GM03348 (cell line): ENCODE results near the gene FNIP1.
A peak's percentile ranks its signal among the peaks of the same experiment; 100 is the strongest.
"Not testable (repeated sequence)": the region's sequence is repeated elsewhere in the genome, so short reads cannot be mapped to it uniquely, and the experiment has no call there.

ENCODE experiments used
- DNase-seq: peaks from one replicate; pipeline ENCODE4 v3.0.0; 2012; ENCODE audit warnings: low spot score

FNIP1 gene

GRCh38 chr5:131749723-131750470 is 46.9 kb downstream of the FNIP1 start:
- DNase-seq: no peak

DNA sequence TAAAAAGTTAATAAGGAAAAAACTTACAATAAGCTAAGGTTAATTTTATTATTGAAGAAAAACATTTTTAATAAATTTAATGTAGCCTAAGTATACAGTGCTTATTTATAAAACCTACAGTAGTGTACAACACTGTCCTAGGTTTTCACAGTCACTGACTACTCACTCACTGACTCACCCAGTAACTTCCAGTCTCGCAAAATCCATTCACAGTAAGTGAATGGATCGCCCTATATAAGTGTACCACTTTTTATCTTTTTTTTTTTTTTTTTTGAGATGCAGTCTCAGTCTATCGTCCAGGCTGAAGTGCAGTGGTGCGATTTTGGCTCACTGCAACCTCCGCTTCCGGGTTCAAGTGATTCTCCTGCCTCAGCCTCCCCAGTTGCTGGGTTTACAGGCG is 47.7 kb downstream of the FNIP1 start:
- DNase-seq: no peak

GRCh38 chr5:131747180-131748105 is 49.4 kb downstream of the FNIP1 start:
- DNase-seq: peak; percentile 12

- DNase-seq: no peak
Observed at GRCh38 chr5:131746423-131746822, 50.4 kb downstream of the FNIP1 start.

DNA sequence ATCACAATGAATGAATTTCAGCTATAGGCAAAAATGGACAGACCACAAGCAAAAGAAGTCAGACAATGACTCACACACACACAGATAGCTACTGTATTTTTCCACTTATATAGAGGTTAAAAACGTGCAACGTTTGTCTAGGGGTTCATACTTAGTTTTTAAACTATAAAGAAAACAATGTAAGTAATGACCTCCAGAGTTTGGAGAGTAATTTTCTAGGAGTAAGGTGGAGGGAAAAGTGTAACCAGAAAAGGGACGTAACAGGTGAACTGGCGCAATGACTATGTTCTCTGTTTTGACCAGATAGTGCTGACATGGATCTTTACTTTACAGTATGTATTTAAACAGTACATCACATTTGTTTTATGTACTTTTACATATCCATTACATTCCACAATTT is 51.1 kb downstream of the FNIP1 start:
- no peak for DNase-seq

DNA sequence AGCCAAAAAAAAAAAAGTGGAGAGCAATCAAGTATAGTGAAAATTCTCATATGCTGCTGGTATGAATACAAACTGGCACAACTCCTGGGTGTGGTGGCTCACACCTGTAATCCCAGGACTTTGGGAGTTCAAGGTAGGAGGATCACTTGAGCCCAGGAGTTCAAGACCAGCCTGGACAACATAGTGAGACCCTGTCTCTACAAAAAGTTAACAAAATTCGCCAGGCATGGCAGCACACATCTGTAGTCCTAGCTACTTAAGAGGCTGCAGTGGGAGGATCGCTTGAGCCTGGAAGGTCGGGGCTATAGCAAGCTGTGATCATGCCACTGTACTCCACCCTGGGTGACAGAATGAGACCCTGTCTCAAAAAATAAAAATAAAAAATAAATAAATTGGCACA is 51.7 kb downstream of the FNIP1 start:
- no peak for DNase-seq

DNA sequence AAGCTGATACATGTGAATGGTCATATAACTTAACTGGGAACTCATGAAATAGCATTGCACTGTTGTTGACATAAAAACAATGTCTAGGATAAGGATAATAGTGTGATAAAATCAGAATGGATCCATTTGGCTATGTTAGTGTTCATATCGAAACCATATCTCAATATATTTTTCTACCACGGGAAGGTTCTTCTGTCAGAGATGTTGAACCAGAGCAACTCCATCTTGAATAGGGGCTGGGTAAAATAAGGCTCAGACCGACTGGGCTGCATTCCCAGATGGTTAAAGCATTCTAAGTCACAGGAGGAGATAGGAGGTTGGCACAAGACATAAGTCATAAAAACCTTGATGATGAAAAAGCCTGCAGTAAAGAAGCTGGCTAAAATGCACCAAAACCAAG is 56.3 kb downstream of the FNIP1 start:
- DNase-seq: no peak

DNA sequence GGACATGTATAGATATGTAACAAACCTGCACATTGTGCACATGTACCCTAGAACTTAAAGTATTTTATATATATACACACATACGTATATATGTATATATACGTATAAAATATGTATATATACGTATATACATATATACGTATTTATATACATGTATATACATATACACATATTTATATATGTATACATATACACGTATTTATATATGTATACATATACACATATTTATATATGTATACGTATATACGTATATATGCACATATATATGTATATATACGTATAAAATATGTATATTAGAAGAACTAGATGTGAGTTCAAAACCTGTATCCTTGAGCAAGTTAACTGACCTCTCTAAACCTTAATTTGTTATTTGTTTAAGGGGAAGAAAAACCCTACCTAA is 61.4 kb downstream of the FNIP1 start:
- DNase-seq: no peak

- DNase-seq: not testable (repeated sequence)
Observed at GRCh38 chr5:131734939-131735338, 61.9 kb downstream of the FNIP1 start.

- not testable (repeated sequence) for DNase-seq
Observed at GRCh38 chr5:131729292-131729691, 67.5 kb downstream of the FNIP1 start.

- DNase-seq: not testable (repeated sequence)
Observed at GRCh38 chr5:131724089-131724488, 72.7 kb downstream of the FNIP1 start.

- DNase-seq: no peak
Observed at GRCh38 chr5:131720714-131721113, 76.1 kb downstream of the FNIP1 start.

GRCh38 chr5:131719564-131719963 is 77.3 kb downstream of the FNIP1 start:
- no peak for DNase-seq

DNA sequence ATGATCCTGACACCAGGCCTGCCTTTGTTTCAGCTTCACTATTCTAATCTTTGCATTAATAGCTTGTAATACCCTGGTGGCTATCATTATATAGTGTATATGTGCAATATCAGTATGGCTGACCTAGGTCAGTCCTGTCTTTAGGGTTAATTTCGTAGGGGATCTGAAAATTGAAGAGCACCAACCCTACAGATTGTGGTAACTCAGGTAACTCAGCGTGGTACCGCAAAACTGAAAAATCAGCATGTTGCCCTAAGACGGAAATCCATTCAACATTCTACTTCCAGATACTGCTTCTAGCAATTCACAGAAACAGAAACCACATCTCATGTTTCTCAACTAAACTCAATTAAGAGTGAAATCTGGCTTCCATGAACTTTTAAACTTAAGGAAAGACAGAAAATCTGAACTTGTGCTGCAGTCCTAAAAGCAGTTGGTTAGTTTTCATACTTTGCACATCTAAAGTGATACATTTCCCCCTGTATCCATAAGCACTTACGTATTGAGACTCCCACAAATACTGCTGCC is 78.3 kb downstream of the FNIP1 start:
- DNase-seq: no peak

GRCh38 chr5:131717164-131717563 is 79.7 kb downstream of the FNIP1 start:
- DNase-seq: not testable (repeated sequence)

DNA sequence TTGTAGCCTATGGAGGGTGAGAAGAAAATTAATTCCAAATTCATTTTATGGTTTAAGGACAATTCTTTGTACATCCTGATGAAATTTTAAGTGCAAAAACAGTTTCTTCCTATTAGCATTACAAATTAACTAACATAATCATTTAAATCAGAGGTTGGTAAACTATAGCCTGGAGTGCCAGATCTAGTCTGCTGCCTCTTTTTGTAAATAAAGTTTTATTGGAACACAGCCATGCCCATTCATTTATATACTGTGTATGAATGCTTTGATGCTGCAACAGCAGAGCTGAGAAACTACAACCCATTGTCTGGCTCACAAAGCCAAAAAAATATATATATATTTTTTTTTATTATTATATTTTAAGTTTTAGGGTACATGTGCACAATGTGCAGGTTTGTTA is 80.2 kb downstream of the FNIP1 start:
- DNase-seq: no peak

DNA sequence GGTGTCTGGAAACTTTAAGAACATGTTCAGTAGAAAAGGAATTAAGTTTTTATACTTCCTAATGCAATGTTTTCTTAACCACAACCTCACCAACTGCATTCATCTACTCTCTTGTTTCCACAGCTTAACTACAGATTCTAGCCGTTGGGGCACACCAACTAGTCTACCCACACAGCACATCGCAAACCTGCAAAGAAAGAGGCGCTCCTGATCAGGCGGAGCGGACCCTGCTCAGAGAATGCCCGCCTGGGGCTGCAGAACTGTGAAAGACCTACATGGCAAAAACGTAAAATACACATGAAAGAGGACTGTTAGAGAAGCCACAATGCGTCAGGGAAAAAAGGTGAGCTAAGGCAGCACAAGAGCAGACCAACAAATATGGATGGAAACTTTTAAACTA is 86.4 kb downstream of the FNIP1 start:
- no peak for DNase-seq

DNA sequence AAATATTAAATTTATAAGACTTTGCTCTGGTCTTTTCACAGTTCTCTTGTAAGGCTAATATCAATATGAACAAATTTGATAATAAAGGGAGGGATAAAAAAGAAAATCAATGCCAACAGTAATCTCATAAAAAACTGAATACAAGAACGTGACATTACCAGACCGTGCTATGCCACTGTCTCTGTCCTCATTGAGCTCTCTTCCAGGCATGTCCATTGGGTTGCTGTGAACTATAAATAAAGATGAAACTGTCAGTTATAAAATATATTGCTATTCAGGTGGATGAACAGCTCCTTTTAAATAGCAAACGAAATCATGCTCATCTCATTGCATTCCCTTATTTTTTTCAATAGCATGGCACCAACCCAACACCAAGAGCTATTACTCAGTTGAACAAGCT is 87.8 kb downstream of the FNIP1 start:
- no peak for DNase-seq

GRCh38 chr5:131706281-131706680 is 90.5 kb downstream of the FNIP1 start:
- no peak for DNase-seq

DNA sequence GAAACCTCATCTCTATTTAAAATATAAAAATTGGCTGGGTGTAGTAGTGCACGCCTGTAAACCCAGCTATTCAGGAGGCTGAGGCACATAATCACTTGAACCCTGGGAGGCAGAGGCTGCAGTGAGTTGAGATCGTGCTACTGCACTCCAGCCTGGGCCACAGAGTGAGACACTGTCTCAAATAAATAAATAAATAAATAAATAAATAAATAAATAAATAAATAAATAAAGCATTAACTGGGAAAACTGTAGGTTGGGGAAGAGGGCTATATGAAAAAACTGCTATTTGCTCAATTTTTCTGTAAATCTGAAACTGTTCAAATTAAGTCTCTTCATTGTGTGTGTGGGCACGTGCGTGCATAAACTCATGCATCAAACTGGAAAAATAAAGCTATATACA is 101.9 kb downstream of the FNIP1 start:
- DNase-seq: no peak

DNA sequence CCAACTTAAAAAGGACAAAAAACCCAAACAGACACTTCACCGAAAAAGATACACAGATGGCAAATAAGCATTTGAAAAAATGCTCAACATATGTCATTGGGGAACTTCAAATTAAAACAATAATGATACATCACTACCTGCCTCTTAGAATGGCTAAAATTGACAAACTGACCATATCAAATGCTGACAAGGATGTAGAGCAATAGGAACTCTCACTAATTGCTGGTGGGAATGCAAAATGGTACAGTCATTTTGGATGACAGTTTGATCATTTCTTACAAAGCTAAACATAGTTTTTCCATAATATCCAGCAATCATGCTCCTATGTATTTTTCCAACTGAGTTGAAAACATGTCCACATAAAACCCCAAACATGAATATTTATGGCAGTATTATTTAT is 102.9 kb downstream of the FNIP1 start:
- no peak for DNase-seq

DNA sequence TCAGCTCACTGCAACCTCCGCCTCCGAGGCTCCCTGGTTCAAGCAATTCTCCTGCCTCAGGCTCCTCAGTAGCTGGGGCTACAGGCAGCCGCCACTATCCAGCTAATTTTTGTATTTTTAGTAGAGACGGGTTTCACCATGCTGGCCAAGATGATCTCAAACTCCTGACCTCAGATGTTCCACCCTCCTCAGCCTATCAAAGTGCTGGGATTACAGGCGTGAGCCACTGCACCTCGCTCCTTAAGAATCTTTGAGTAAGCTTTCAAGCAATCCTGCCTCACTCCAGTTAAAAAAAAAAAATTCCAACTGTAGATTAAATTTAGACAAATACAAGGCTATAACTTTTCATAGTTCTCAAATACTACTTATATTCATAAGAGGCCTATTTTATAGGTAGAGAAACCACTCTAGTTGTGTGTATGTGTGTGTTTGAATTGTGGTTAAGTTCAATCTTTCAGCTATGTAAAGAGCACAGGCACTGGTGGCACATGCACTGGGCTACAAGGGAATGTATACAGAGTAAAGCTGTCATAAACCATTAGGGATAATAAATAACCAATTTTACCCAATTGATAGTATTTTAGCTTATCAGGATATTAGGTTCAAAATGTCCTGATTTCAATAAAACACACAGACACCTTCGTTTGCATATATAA is 111.2 kb downstream of the FNIP1 start:
- DNase-seq: no peak

GRCh38 chr5:131684595-131684994 is 112.2 kb downstream of the FNIP1 start:
- DNase-seq: peak; percentile 8
